Upper lobe of left lung (tissue), 6 donors: ENCODE results near the gene AKNAD1. TPM values are rescaled to one million over a fixed set of nuclear protein-coding genes. Genes with fewer than 3 reads are reported as not detected.
A peak's percentile ranks its signal among the peaks of the same experiment; 100 is the strongest.

Experiments used
- ATAC-seq, 2 donors: fragments of 200-7000 bp; cut with Tn5 transposase; one replicate each; pipeline ENCODE4 v1.9.1; 2022; ENCODE audit warnings: mild to moderate bottlenecking in 2 of 2, moderate library complexity in 2 of 2; ENCODE audit not compliant: low FRiP score in 2 of 2
- DNase-seq, 2 donors: peaks; one replicate each; pipeline ENCODE4 v3.0.0-alpha.2; 2019 to 2020
- H3K27ac ChIP-seq, 4 donors: fragments of 200-600 bp; sonication (generic); one replicate each; pipeline ENCODE4 v1.5.1; 2016 to 2019
- H3K27me3 ChIP-seq, 4 donors: fragments of 200-600 bp; sonication (generic); one replicate each; pipeline ENCODE4 v1.5.1; 2017 to 2019
- H3K36me3 ChIP-seq, 4 donors: fragments of 200-600 bp; sonication (generic); one replicate each; pipeline ENCODE4 v1.5.1; 2016 to 2019
- H3K4me1 ChIP-seq, 4 donors: fragments of 200-600 bp; sonication (generic); one replicate each; pipeline ENCODE4 v1.5.1; 2018 to 2019
- H3K4me3 ChIP-seq, 4 donors: fragments of 200-600 bp; sonication (generic); one replicate each; pipeline ENCODE4 v1.5.1; 2017 to 2019; ENCODE audit warnings: mild to moderate bottlenecking in 2 of 4, moderate library complexity in 1 of 4
- H3K9me3 ChIP-seq, 4 donors: fragments of 200-600 bp; sonication (generic); one replicate each; pipeline ENCODE4 v1.5.1; 2018 to 2019
- CTCF ChIP-seq, 6 experiments: fragments of 450-650 bp in 4 of 6; fragments of 200-600 bp in 2 of 6; sonication (generic) in 2 of 6; IDR thresholded peaks; one replicate each; pipeline ENCODE4 v1.5.1; 2016 to 2019; ENCODE audit warnings: antibody characterized with exemption in 6 of 6
- EP300 ChIP-seq, 4 donors: sonication (generic); formaldehyde crosslinking; IDR thresholded peaks; one replicate each; pipeline ENCODE4 v1.5.1; 2017; ENCODE audit warnings: antibody characterized with exemption in 4 of 4, control low read depth in 2 of 4
- POLR2A ChIP-seq, 4 donors: fragments of 450-650 bp; IDR thresholded peaks; one replicate each; pipeline ENCODE4 v1.5.1; 2016 to 2017; ENCODE audit warnings: antibody characterized with exemption in 4 of 4, mild to moderate bottlenecking in 2 of 4
- POLR2AphosphoS5 ChIP-seq, 2 donors: sonication (generic); formaldehyde crosslinking; IDR thresholded peaks; one replicate each; pipeline ENCODE4 v1.5.1; 2017; ENCODE audit warnings: antibody characterized with exemption in 2 of 2
- WGBS, 2 donors: methylation state at CpG; one replicate each; pipeline ENCODE4 v1.1.5; 2017 to 2018; 5-methylcytosine and 5-hydroxymethylcytosine counted together
- total RNA-seq, 6 donors: library from RNA; depleted of rRNA in 4 of 6; stranded (reverse); fragments of >200 nt in 4 of 6; gene quantifications; one replicate each; pipeline versions ENCODE4 v1.1.0 to v1.2.1, GENCODE V29; 2016 to 2021
- donor health status: DM: no; HTN: no; CAD: no; lungs with moderate emphysema.
- donor health status: DM: no; HTN: yes; CAD: no; lungs with severe emphysema.

Gene AKNAD1
- total RNA-seq, 6 donors from 2014 or later, result 0.46 to 0.84 TPM; not detected in 4

- Histone ChIP-seq H3K36me3 (no peaks in the 10 kb centered on the region), H3K4me3 (peak overlapping the region in 1 of 4 donors; percentile 83), H3K27ac (no peak overlapping the region), H3K27me3 (no peaks in the 10 kb centered on the region), H3K9me3 (no peaks in the 10 kb centered on the region), H3K4me1 (peaks cover 8 to 17% (median 14%) of the 10 kb centered on the region in 4 donors)
- ATAC-seq (no peak), DNase-seq (no peak)
- WGBS, 2 donors, result 74 to 84% methylated on average over 3 of the region's 3 CpGs
- TF ChIP-seq EP300 (IDR thresholded peaks at IDR 0.05) (no peak), CTCF (IDR thresholded peaks at IDR 0.05) (no peak), POLR2A (IDR thresholded peaks at IDR 0.05) (no peak), POLR2AphosphoS5 (IDR thresholded peaks at IDR 0.05) (no peak)
These were observed 21.8 kb upstream of the AKNAD1 start for GRCh38 chr1:108878678-108879077.

GRCh38 chr1:108878160-108878469, 21.2 kb upstream of the AKNAD1 start:
- Histone ChIP-seq H3K27ac (peak overlapping the region in 3 of 4 donors; percentile 13 to 87 (median 68)), H3K27me3 (no peaks in the 10 kb centered on the region), H3K4me3 (peak overlapping the region in 3 of 4 donors; percentile 83 to 90 (median 88)), H3K36me3 (no peaks in the 10 kb centered on the region), H3K9me3 (no peaks in the 10 kb centered on the region), H3K4me1 (peaks cover 8 to 17% (median 14%) of the 10 kb centered on the region in 4 donors)
- WGBS, 2 donors, result 55 to 56% methylated on average over 4 of the region's 4 CpGs
- DNase-seq, result no peak
- TF ChIP-seq POLR2AphosphoS5 (IDR thresholded peaks at IDR 0.05), result no peak
- TF ChIP-seq EP300 (IDR thresholded peaks at IDR 0.05), result no peak
- no peak for TF ChIP-seq CTCF (IDR thresholded peaks at IDR 0.05)
- no peak for TF ChIP-seq POLR2A (IDR thresholded peaks at IDR 0.05)
- ATAC-seq, result no peak

- Histone ChIP-seq H3K36me3 (no peaks in the 10 kb centered on the region), H3K27me3 (no peaks in the 10 kb centered on the region), H3K4me1 (peaks cover 8 to 17% (median 14%) of the 10 kb centered on the region in 4 donors), H3K27ac (peak overlapping the region; percentile 38 to 87 (median 74)), H3K4me3 (peak overlapping the region; percentile 48 to 90 (median 86)), H3K9me3 (no peaks in the 10 kb centered on the region)
- no peak for TF ChIP-seq EP300 (IDR thresholded peaks at IDR 0.05)
- TF ChIP-seq POLR2A (IDR thresholded peaks at IDR 0.05), result no peak
- no peak for TF ChIP-seq CTCF (IDR thresholded peaks at IDR 0.05)
- TF ChIP-seq POLR2AphosphoS5 (IDR thresholded peaks at IDR 0.05), result no peak
- WGBS, 2 donors, result 2 to 3% methylated on average over 25 to 30 of the region's 30 CpGs
- DNase-seq, result peak in 1 of 2 donors; percentile 34
- ATAC-seq, result peak in 1 of 2 donors; percentile 49
These were observed 20.7 kb upstream of the AKNAD1 start for GRCh38 chr1:108877348-108878159.

- Histone ChIP-seq H3K4me3 (no peak overlapping the region), H3K27me3 (no peaks in the 10 kb centered on the region), H3K4me1 (peaks cover 0 to 3% (median 2%) of the 10 kb centered on the region in 4 donors), H3K27ac (no peak overlapping the region), H3K36me3 (no peaks in the 10 kb centered on the region), H3K9me3 (no peaks in the 10 kb centered on the region)
- no peak for DNase-seq
- 72 to 74% methylated on average over 5 of the region's 5 CpGs for WGBS, 2 donors
- no peak for ATAC-seq
- no peak for TF ChIP-seq CTCF (IDR thresholded peaks at IDR 0.05)
- TF ChIP-seq EP300 (IDR thresholded peaks at IDR 0.05), result no peak
- no peak for TF ChIP-seq POLR2A (IDR thresholded peaks at IDR 0.05)
- no peak for TF ChIP-seq POLR2AphosphoS5 (IDR thresholded peaks at IDR 0.05)
These were observed 14.3 kb upstream of the AKNAD1 start for GRCh38 chr1:108871050-108871724.
